Neural crest cell (in vitro differentiated cells): ENCODE measurements around the gene LETM1. TPM values are rescaled to one million over a fixed set of nuclear protein-coding genes. Genes with fewer than 3 reads are reported as not detected.
A peak's percentile ranks its signal among the peaks of the same experiment; 100 is the strongest.

ENCODE experiments used
- DNase-seq: peaks from one replicate; pipeline ENCODE4 v3.0.0; 2021; ENCODE audit warnings: low read depth, mixed read lengths, low spot score
- H3K27ac Mint-ChIP-seq: one replicate; pipeline ENCODE4 v1.8.0; 2021; ENCODE audit warnings: mild to moderate bottlenecking, mixed read lengths; ENCODE audit not compliant: unreplicated experiment
- H3K27me3 Mint-ChIP-seq: 2 replicates; pipeline ENCODE4 v1.8.0; 2021; ENCODE audit warnings: low read depth, mild to moderate bottlenecking, mixed read lengths
- H3K36me3 Mint-ChIP-seq: 2 replicates; pipeline ENCODE4 v1.8.0; 2021; ENCODE audit warnings: low read depth, mild to moderate bottlenecking, mixed read lengths
- H3K4me1 Mint-ChIP-seq: 2 replicates; pipeline ENCODE4 v1.8.0; 2021; ENCODE audit warnings: mixed read lengths
- H3K4me3 Mint-ChIP-seq: one replicate; pipeline ENCODE4 v1.8.0; 2021; ENCODE audit warnings: mild to moderate bottlenecking, mixed read lengths
- H3K9me3 Mint-ChIP-seq: 2 replicates; pipeline ENCODE4 v1.8.0; 2021; ENCODE audit warnings: mixed read lengths
- total RNA-seq: library from RNA; stranded (reverse); gene quantifications from 2 replicates; pipeline ENCODE4 v1.2.1, GENCODE V29; 2021
- TF ChIP-seq, protein P1 (sequence below): fragments of 200-600 bp; sonication (generic); conservative IDR thresholded peaks from 2 replicates; pipeline ENCODE4 v1.5.0; 2021; ENCODE audit warnings: antibody characterized with exemption, mild to moderate bottlenecking

Gene LETM1
- total RNA-seq, 1 donor from 2014 or later, result 60.6 TPM

DNA sequence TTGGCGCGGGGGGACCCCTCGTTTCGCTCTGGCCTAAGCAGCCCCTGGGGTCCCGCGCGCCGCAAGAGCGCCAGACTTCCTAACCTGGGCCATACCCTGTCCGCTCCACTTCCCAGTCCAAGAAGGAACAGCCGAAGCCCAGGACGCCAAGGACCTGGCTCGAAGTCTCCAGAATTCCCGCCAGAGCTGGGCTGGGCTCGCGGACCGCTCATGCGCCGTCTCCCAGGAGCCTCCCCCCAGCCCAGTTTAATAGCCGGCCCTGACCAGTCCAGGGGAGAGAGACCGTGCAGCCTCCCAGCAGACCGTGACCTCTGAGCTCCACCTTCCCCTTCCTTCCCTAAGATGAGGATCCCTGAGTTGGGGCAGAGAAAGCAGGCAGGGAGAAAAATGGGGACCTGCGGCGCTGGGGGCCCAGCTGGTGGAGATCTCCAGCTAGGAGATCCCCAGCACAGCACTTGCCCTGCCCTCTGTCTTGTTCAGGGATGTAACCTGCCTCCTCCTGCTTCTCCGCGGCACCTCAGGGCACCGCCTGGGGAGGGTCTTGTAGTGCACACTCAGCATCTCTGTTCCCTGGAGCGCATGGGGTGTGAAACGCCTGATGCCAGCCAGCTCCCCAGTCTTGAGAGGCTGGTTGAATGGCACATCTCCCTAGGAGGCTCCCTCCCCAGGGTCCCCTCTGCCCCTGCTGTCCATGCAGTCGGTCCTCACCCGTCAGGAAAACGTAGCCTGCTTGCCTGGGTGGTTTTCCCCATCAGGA, 1.2 kb upstream of the LETM1 start:
- Mint-ChIP-seq H3K36me3 (peaks cover 2% of the 10 kb centered on the region), H3K4me3 (peak overlapping the region; percentile 85), H3K27ac (no peak overlapping the region), H3K4me1 (peaks cover 42% of the 10 kb centered on the region), H3K27me3 (peaks cover 2% of the 10 kb centered on the region), H3K9me3 (no peaks in the 10 kb centered on the region)
- TF ChIP-seq, protein P1, sequence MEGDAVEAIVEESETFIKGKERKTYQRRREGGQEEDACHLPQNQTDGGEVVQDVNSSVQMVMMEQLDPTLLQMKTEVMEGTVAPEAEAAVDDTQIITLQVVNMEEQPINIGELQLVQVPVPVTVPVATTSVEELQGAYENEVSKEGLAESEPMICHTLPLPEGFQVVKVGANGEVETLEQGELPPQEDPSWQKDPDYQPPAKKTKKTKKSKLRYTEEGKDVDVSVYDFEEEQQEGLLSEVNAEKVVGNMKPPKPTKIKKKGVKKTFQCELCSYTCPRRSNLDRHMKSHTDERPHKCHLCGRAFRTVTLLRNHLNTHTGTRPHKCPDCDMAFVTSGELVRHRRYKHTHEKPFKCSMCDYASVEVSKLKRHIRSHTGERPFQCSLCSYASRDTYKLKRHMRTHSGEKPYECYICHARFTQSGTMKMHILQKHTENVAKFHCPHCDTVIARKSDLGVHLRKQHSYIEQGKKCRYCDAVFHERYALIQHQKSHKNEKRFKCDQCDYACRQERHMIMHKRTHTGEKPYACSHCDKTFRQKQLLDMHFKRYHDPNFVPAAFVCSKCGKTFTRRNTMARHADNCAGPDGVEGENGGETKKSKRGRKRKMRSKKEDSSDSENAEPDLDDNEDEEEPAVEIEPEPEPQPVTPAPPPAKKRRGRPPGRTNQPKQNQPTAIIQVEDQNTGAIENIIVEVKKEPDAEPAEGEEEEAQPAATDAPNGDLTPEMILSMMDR, result no peak
- DNase-seq, result no peak

DNA sequence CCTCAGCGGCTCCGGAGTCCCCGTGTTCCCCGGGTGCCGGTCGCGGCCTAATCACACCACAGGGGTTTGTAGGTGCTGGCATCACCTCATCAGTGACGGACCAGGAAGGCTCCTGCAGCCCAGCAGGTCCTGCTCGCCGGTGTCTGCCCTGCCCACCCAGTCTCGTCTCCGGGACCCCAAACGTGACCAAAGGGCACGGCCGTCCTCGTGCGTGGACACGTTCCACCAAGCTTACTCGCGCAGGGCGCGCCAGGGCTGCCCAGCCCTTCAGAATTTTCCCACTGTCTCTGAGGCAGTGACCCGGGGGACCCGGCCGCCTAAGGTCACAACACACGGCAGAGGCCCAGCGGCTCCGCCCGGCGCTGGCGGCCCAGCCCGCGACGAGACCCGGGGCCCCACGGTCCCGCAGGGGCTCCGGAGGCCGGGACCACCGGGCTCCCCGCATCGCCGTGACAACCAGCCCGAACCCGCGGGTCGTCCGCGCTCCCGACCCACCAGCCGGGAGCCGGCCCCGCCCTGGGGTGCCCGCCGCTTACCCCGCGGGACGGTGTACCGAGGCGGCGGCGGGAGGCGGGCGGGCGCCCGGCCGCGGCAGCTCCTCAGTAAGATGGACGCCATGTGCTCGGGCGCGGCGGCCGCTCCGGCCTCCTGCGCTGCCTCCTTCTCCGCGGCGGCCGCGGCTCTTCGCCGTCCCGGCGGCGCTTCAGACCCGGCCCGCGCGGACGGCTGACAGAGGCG, 454 bp downstream of the LETM1 start:
- peak overlapping the region; percentile 90 for H3K4me3 Mint-ChIP-seq
- TF ChIP-seq, protein P1, result no peak
- H3K9me3 Mint-ChIP-seq, result no peaks in the 10 kb centered on the region
- DNase-seq, result no peak
- H3K36me3 Mint-ChIP-seq, result peaks cover 2% of the 10 kb centered on the region
- peaks cover 42% of the 10 kb centered on the region for H3K4me1 Mint-ChIP-seq
- H3K27me3 Mint-ChIP-seq, result peaks cover 2% of the 10 kb centered on the region
- H3K27ac Mint-ChIP-seq, result no peak overlapping the region

DNA sequence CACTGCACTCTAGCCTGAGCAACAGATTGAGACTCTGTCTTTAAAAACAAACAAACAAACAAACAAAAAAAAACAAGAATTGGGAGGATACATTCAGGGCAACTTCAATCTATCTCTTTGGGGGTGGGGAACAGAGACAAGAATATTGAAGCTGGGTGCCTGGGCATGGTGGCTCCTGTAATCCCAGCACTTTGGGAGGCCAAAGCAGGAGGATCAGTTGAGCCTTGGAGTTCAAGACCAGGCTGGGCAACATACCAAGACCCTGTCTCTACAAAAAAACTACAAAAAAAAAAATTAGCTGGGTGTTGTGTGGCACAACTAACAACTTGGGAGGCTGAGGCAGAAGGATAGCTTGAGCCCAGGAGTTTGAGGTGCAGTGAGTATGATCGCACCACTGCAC, 1.2 kb downstream of the LETM1 start:
- no peaks in the 10 kb centered on the region for H3K9me3 Mint-ChIP-seq
- H3K27ac Mint-ChIP-seq, result no peak overlapping the region
- H3K4me1 Mint-ChIP-seq, result peaks cover 45% of the 10 kb centered on the region
- H3K4me3 Mint-ChIP-seq, result peak overlapping the region; percentile 90
- H3K27me3 Mint-ChIP-seq, result peaks cover 2% of the 10 kb centered on the region
- TF ChIP-seq, protein P1, result no peak
- H3K36me3 Mint-ChIP-seq, result peaks cover 2% of the 10 kb centered on the region
- no peak for DNase-seq

DNA sequence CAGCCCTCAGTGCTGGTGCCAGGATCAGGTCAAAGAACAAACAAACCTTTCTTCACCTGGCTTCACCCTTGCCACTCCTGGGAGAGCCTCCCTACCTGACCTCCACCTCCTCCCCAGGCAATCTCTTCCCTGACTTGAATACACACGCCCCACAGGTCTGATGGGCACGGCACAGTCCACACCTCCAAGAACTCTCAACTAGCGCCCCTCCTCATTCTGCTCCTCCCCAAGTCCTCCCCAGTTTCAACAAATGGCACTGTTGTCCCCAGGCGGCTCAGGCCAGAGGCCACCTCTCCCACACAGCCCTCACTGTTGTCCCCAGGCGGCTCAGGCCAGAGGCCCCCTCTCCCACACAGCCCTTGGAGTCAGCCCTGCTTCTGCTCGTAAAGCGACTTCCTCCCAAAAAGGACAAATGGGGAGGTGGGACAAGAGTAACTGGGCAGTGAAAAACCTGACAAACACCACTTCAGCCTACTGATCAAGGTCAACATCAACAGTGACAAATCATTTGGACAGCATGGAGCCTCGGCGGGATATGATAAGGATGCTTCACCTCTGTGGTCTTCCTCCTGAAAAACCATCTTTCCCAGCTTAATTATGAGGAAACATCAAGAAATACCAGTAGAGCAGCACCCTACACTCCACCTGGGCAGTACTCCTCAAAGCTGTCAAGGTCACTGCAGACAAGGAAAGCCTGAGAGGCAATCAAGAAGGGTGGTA, 2.9 kb downstream of the LETM1 start:
- H3K27ac Mint-ChIP-seq, result peak overlapping the region; percentile 31

More for the DNA sequence above, 2.9 kb downstream of the LETM1 start:
- Mint-ChIP-seq H3K27me3 (no peaks in the 10 kb centered on the region), H3K9me3 (no peaks in the 10 kb centered on the region), H3K4me3 (peak overlapping the region; percentile 89), H3K36me3 (peaks cover 2% of the 10 kb centered on the region), H3K4me1 (peaks cover 45% of the 10 kb centered on the region)
- TF ChIP-seq, protein P1, result no peak
- DNase-seq, result no peak
